ENCODE results near the gene SNRPA. TPM values are rescaled to one million over a fixed set of nuclear protein-coding genes. Genes with fewer than 3 reads are reported as not detected.

Gene SNRPA
- polyA plus RNA-seq, 3 donors = 27.9 to 78.3 (median 44.2) TPM

GRCh38 chr19:40777645-40777936 lies 26.6 kb downstream of the SNRPA start:
- H3K36me3 Mint-ChIP-seq = peaks cover 24 to 31% of the 10 kb centered on the region in 2 donors
- Histone ChIP-seq H3K9me3 (replicated peaks in 1 of 2; ENCODE audit: control insufficient read depth in 1 of 2, insufficient read depth in 1 of 2, low read length in 2 of 2) (no peaks in the 10 kb centered on the region), H2AFZ (ENCODE audit: insufficient read depth, low read depth, low read length, poor library complexity, severe bottlenecking) (peak overlapping the region; percentile 52), H3K27me3 (ENCODE audit: control insufficient read depth in 2 of 2, insufficient read depth in 2 of 2, low read length in 2 of 2) (no peaks in the 10 kb centered on the region), H3K4me3 (replicated peaks in 1 of 3; ENCODE audit: low read depth in 2 of 3, low read length in 3 of 3) (peak overlapping the region; percentile 69 to 89 (median 85)), H3K4me2 (replicated peaks; ENCODE audit: extremely low read depth, low read length, poor library complexity, severe bottlenecking) (peak overlapping the region; percentile 93), H3K27ac (ENCODE audit: low read depth in 1 of 2, low read length in 2 of 2) (peak overlapping the region; percentile 95 to 97), H3K79me2 (ENCODE audit: insufficient read depth, low read length) (peaks cover 21% of the 10 kb centered on the region), H3K9ac (ENCODE audit: insufficient read depth, low read length, poor library complexity, severe bottlenecking) (peak overlapping the region; percentile 78), H3K4me1 (ENCODE audit: control insufficient read depth in 1 of 2, insufficient read depth in 2 of 2, low read length in 2 of 2) (peaks cover 19 to 24% of the 10 kb centered on the region in 2 donors), H3K36me3 (replicated peaks in 1 of 2; ENCODE audit: control insufficient read depth in 1 of 2, insufficient read depth in 2 of 2, low read length in 2 of 2) (peaks cover 3 to 22% of the 10 kb centered on the region in 2 donors), H4K20me1 (ENCODE audit: insufficient read depth, low read length) (peaks cover 25% of the 10 kb centered on the region)
- peaks cover 33% of the 10 kb centered on the region for H3K4me1 Mint-ChIP-seq
- WGBS (ENCODE audit: insufficient coverage) = 0% methylated on average over 5 of the region's 10 CpGs
- H3K4me3 Mint-ChIP-seq = peak overlapping the region; percentile 94 to 97
- intact Hi-C loops (cut with micrococcal nuclease) = loop anchor here in 1 of 2 donors (2.0 to 5.0 kb wide), 2 partner anchors 35 to 63 kb away; no protein-coding TSS in a partner anchor
- peak overlapping the region; percentile 97 to 100 (median 99) for H3K27ac Mint-ChIP-seq
- H3K27me3 Mint-ChIP-seq (ENCODE audit: low read depth in 3 of 3) = peaks cover 0 to 2% (median 1%) of the 10 kb centered on the region in 3 donors
- peaks cover 0 to 1% (median 0%) of the 10 kb centered on the region in 7 donors for H3K9me3 Mint-ChIP-seq
- TF ChIP-seq, protein P1, sequence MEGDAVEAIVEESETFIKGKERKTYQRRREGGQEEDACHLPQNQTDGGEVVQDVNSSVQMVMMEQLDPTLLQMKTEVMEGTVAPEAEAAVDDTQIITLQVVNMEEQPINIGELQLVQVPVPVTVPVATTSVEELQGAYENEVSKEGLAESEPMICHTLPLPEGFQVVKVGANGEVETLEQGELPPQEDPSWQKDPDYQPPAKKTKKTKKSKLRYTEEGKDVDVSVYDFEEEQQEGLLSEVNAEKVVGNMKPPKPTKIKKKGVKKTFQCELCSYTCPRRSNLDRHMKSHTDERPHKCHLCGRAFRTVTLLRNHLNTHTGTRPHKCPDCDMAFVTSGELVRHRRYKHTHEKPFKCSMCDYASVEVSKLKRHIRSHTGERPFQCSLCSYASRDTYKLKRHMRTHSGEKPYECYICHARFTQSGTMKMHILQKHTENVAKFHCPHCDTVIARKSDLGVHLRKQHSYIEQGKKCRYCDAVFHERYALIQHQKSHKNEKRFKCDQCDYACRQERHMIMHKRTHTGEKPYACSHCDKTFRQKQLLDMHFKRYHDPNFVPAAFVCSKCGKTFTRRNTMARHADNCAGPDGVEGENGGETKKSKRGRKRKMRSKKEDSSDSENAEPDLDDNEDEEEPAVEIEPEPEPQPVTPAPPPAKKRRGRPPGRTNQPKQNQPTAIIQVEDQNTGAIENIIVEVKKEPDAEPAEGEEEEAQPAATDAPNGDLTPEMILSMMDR (IDR thresholded peaks at IDR 0.05) = no peak
- no peak for DNase-seq

GRCh38 chr19:40777937-40778705 lies 27.1 kb downstream of the SNRPA start, which contains the start of gene RAB4B:
Gene RAB4B (plus strand): TSS chr19:40778247. CDS start chr19:40778376, 129 bp downstream.
- DNase-seq = peak; percentile 99 to 100 (median 99)
- Histone ChIP-seq H3K4me2 (replicated peaks; ENCODE audit: extremely low read depth, low read length, poor library complexity, severe bottlenecking) (peak within 1 kb of the TSS; percentile 93), H2AFZ (ENCODE audit: insufficient read depth, low read depth, low read length, poor library complexity, severe bottlenecking) (peak within 1 kb of the TSS; percentile 79), H3K27ac (ENCODE audit: low read depth in 1 of 2, low read length in 2 of 2) (peak within 1 kb of the TSS; percentile 95 to 97), H3K9ac (ENCODE audit: insufficient read depth, low read length, poor library complexity, severe bottlenecking) (peak within 1 kb of the TSS; percentile 78), H3K27me3 (ENCODE audit: control insufficient read depth in 2 of 2, insufficient read depth in 2 of 2, low read length in 2 of 2) (no peaks in the 10 kb centered on the region), H3K4me1 (ENCODE audit: control insufficient read depth in 1 of 2, insufficient read depth in 2 of 2, low read length in 2 of 2) (peaks cover 19 to 24% of the 10 kb centered on the region in 2 donors), H3K79me2 (ENCODE audit: insufficient read depth, low read length) (peaks cover 21% of the 10 kb centered on the region), H3K36me3 (replicated peaks in 1 of 2; ENCODE audit: control insufficient read depth in 1 of 2, insufficient read depth in 2 of 2, low read length in 2 of 2) (peaks cover 3 to 22% of the 10 kb centered on the region in 2 donors), H4K20me1 (ENCODE audit: insufficient read depth, low read length) (peaks cover 25% of the 10 kb centered on the region), H3K9me3 (replicated peaks in 1 of 2; ENCODE audit: control insufficient read depth in 1 of 2, insufficient read depth in 1 of 2, low read length in 2 of 2) (no peaks in the 10 kb centered on the region), H3K4me3 (replicated peaks in 1 of 3; ENCODE audit: low read depth in 2 of 3, low read length in 3 of 3) (peak within 1 kb of the TSS; percentile 69 to 89 (median 85))
- peaks cover 33% of the 10 kb centered on the region for H3K4me1 Mint-ChIP-seq
- intact Hi-C loops (cut with micrococcal nuclease) = loop anchor here in 1 of 2 donors (1.0 to 5.0 kb wide), 4 partner anchors 20 to 63 kb away; partner anchors contain the start of gene SNRPA
- H3K27ac Mint-ChIP-seq = peak within 1 kb of the TSS; percentile 97 to 100 (median 99)
- TF ChIP-seq, protein P1 (IDR thresholded peaks at IDR 0.05) = no peak
- H3K27me3 Mint-ChIP-seq (ENCODE audit: low read depth in 3 of 3) = peaks cover 0 to 1% (median 0%) of the 10 kb centered on the region in 3 donors
- peak within 1 kb of the TSS; percentile 94 to 97 for H3K4me3 Mint-ChIP-seq
- peaks cover 24 to 36% of the 10 kb centered on the region in 2 donors for H3K36me3 Mint-ChIP-seq
- peaks cover 0 to 1% (median 0%) of the 10 kb centered on the region in 7 donors for H3K9me3 Mint-ChIP-seq
- under 1% methylated on average over 54 of the region's 56 CpGs for WGBS (ENCODE audit: insufficient coverage)

All from CD14-positive monocyte (primary cell).